B cell (primary cell): ENCODE results near the gene SPSB3. TPM values are rescaled to one million over a fixed set of nuclear protein-coding genes. Genes with fewer than 3 reads are reported as not detected.
A peak's percentile ranks its signal among the peaks of the same experiment; 100 is the strongest.

Experiments used
- ATAC-seq: fragments of 200-7000 bp; cut with Tn5 transposase; one replicate; pipeline ENCODE4 v1.10.0; 2021; ENCODE audit warnings: low read depth, mild to moderate bottlenecking, moderate number of reproducible peaks, moderate library complexity
- CTCF ChIA-PET: fragments of 350-600 bp; sonication (Branson Sonifier 250); formaldehyde crosslinking; loops from one replicate; lab custom pipeline; 2021; ENCODE audit warnings: antibody characterized with exemption, inconsistent platforms; lab: Charles Lee
- POLR2A ChIA-PET: fragments of 350-600 bp; sonication (Branson Sonifier 250); formaldehyde crosslinking; loops from one replicate; lab custom pipeline; 2021; ENCODE audit warnings: antibody characterized with exemption; lab: Charles Lee
- DNase-seq: peaks from one replicate; pipeline ENCODE4 v3.0.0; 2013
- H2AFZ ChIP-seq: 2 replicates; pipeline ENCODE4 v1.6.1; 2012; ENCODE audit warnings: mild to moderate bottlenecking, low read depth, low read length; ENCODE audit not compliant: insufficient read depth, poor library complexity, severe bottlenecking
- H3K27ac ChIP-seq, 2 donors: 1 replicate in 1 of 2; 2 replicates in 1 of 2; pipeline ENCODE4 v1.5.1; 2012 to 2013; ENCODE audit warnings: low read length in 2 of 2, mild to moderate bottlenecking in 2 of 2, moderate library complexity in 1 of 2
- H3K27me3 ChIP-seq, 4 experiments: fragments of 200-600 bp in 1 of 4; sonication (generic) in 1 of 4; replicated peaks in 1 of 4; 1 replicate in 2 of 4; 2 replicates in 2 of 4; pipeline versions ENCODE4 v1.6.1 to v1.7.0; 2013 to 2016; ENCODE audit warnings: low read length in 3 of 4, mild to moderate bottlenecking in 2 of 4, mixed read lengths in 1 of 4, moderate library complexity in 1 of 4; ENCODE audit not compliant: insufficient read depth in 4 of 4, control insufficient read depth in 3 of 4; ENCODE audit errors: control extremely low read depth in 1 of 4
- H3K36me3 ChIP-seq, 2 experiments: replicated peaks in 1 of 2; 1 replicate in 1 of 2; 2 replicates in 1 of 2; pipeline versions ENCODE4 v1.6.1 to v1.7.1; 2013; ENCODE audit warnings: low read length in 1 of 2; ENCODE audit not compliant: insufficient read depth in 2 of 2, control insufficient read depth in 1 of 2; ENCODE audit errors: control extremely low read depth in 1 of 2, extremely low read depth in 1 of 2
- H3K4me1 ChIP-seq, 2 donors: fragments of 200-600 bp in 1 of 2; sonication (generic) in 1 of 2; 1 replicate in 1 of 2; 2 replicates in 1 of 2; pipeline versions ENCODE4 v1.5.1 to v1.6.1; 2013 to 2017; ENCODE audit warnings: low read length in 2 of 2; ENCODE audit not compliant: control insufficient read depth in 2 of 2, insufficient read depth in 2 of 2
- H3K4me2 ChIP-seq: replicated peaks from 2 replicates; pipeline ENCODE3; 2012; ENCODE audit warnings: mild to moderate bottlenecking, low read depth, low read length; ENCODE audit not compliant: poor library complexity, severe bottlenecking
- H3K4me3 ChIP-seq, 5 experiments: fragments of 200-600 bp in 1 of 5; sonication (generic) in 1 of 5; 1 replicate in 3 of 5; 2 replicates in 2 of 5; pipeline versions ENCODE4 v1.5.1 to v1.7.0; 2011 to 2016; ENCODE audit warnings: low read length in 4 of 5, mild to moderate bottlenecking in 4 of 5, low read depth in 2 of 5, control low read depth in 1 of 5, moderate library complexity in 1 of 5; ENCODE audit not compliant: insufficient read depth in 1 of 5; ENCODE audit errors: control extremely low read depth in 1 of 5, extremely low read depth in 1 of 5
- H3K79me2 ChIP-seq: fragments of 200-600 bp; sonication (generic); one replicate; pipeline ENCODE4 v1.6.0; 2016; ENCODE audit warnings: low read length; ENCODE audit not compliant: control insufficient read depth, insufficient read depth
- H3K9ac ChIP-seq: fragments of 200-600 bp; sonication (generic); 2 replicates; pipeline ENCODE4 v1.6.1; 2017; ENCODE audit warnings: mild to moderate bottlenecking, low read length, moderate library complexity
- H3K9me3 ChIP-seq, 3 donors: one replicate each; pipeline versions ENCODE4 v1.6.1 to v1.7.1; 2013; ENCODE audit warnings: low read length in 2 of 3; ENCODE audit not compliant: control insufficient read depth in 2 of 3, insufficient read depth in 1 of 3; ENCODE audit errors: control extremely low read depth in 1 of 3
- H4K20me1 ChIP-seq: 2 replicates; pipeline ENCODE4 v1.6.0; 2012; ENCODE audit warnings: mild to moderate bottlenecking, low read length; ENCODE audit not compliant: insufficient read depth, control insufficient read depth, poor library complexity, severe bottlenecking
- H3K27ac Mint-ChIP-seq: one replicate; pipeline ENCODE4 v1.8.0; 2021; ENCODE audit warnings: mixed read lengths
- H3K27me3 Mint-ChIP-seq: one replicate; pipeline ENCODE4 v1.8.0; 2021; ENCODE audit warnings: mixed read lengths
- H3K4me1 Mint-ChIP-seq: one replicate; pipeline ENCODE4 v1.8.0; 2021; ENCODE audit warnings: mixed read lengths
- H3K4me3 Mint-ChIP-seq: one replicate; pipeline ENCODE4 v1.8.0; 2021; ENCODE audit warnings: mixed read lengths
- H3K9me3 Mint-ChIP-seq: one replicate; pipeline ENCODE4 v1.8.0; 2022; ENCODE audit warnings: mixed read lengths; ENCODE audit not compliant: insufficient read depth
- CTCF ChIP-seq: fragments of 200-600 bp; IDR thresholded peaks from one replicate; pipeline ENCODE4 v1.8.0; 2022; ENCODE audit warnings: antibody characterized with exemption, mild to moderate bottlenecking
- EZH2 ChIP-seq: IDR thresholded peaks from 2 replicates; pipeline ENCODE4 v1.6.1; 2012; ENCODE audit warnings: borderline replicate concordance, low read depth, mild to moderate bottlenecking, moderate library complexity, low read length; ENCODE audit not compliant: insufficient read depth, poor library complexity, severe bottlenecking
- WGBS: methylation state at CpG from one replicate; pipeline ENCODE4 v1.1.5; 2013; ENCODE audit warnings: missing lambda C conversion rate; ENCODE audit not compliant: insufficient coverage; 5-methylcytosine and 5-hydroxymethylcytosine counted together
- intact Hi-C: fragments of 100-400 bp; cut with micrococcal nuclease; formaldehyde crosslinking; loops from one replicate; pipeline ENCODE4 v1.10.0; 2022
- polyA plus RNA-seq: library from polyadenylated mRNA; depleted of rRNA; stranded (reverse); fragments of >200 nt; gene quantifications from 2 replicates; pipeline ENCODE4 v1.2.3, GENCODE V29; 2012
- total RNA-seq, 2 donors: library from RNA; stranded (reverse); fragments of 120-200 nt in 1 of 2; gene quantifications; 1 replicate in 1 of 2; 2 replicates in 1 of 2; pipeline versions ENCODE4 v1.2.3 to v1.2.4, GENCODE V29; 2013 to 2022

Gene SPSB3
- total and polyA plus RNA-seq, 2 donors (not counting 1 experiment from before 2014, with no cell fraction given): 91.2 to 264 TPM

- Mint-ChIP-seq H3K4me3 (peak within 1 kb of the TSS; percentile 95), H3K27me3 (no peaks in the 10 kb centered on the region), H3K4me1 (peaks cover 27% of the 10 kb centered on the region), H3K9me3 (no peaks in the 10 kb centered on the region), H3K27ac (peak within 1 kb of the TSS; percentile 97)
- H3K27me3 ChIP-seq: no peaks in the 10 kb centered on the region
- DNase-seq (peak; percentile 89), ATAC-seq (peak; percentile 61)
- H4K20me1 ChIP-seq: peaks cover 60% of the 10 kb centered on the region
- no peaks in the 10 kb centered on the region for H3K9me3 ChIP-seq
- peaks cover 22 to 41% of the 10 kb centered on the region in 2 donors for H3K4me1 ChIP-seq
- H3K79me2 ChIP-seq: peaks cover 31% of the 10 kb centered on the region
- H3K36me3 ChIP-seq: peaks cover 0 to 28% of the 10 kb centered on the region in 2 experiments
- TF ChIP-seq EZH2: no peak
- TF ChIP-seq CTCF: peak; percentile 88
- peak within 1 kb of the TSS; percentile 53 to 87 (median 82) for H3K4me3 ChIP-seq
- peak within 1 kb of the TSS; percentile 81 for H2AFZ ChIP-seq
- ChIA-PET POLR2A (interaction anchor here (0.6 to 4.4 kb wide), 7 partner anchors 10 to 1275 kb away, joined by 3 to 27 read pairs (median 3); partner anchors contain the start of genes NUBP2 and SPSB3), CTCF (interaction anchor here (1.2 to 3.2 kb wide), 3 partner anchors 8 to 67 kb away, joined by 4 to 15 read pairs (median 8); partner anchors contain the start of genes MAPK8IP3, NUBP2 and SPSB3)
- intact Hi-C loops: loop anchor here (1.0 to 5.0 kb wide), 5 partner anchors 9 to 361 kb away; partner anchors contain the start of genes FAHD1, HAGH, MAPK8IP3 and NUBP2
- peak within 1 kb of the TSS; percentile 84 for H3K9ac ChIP-seq
- H3K27ac ChIP-seq: peak within 1 kb of the TSS; percentile 38 to 90
- H3K4me2 ChIP-seq: peak within 1 kb of the TSS; percentile 99
- under 1% methylated on average over 108 of the region's 108 CpGs for WGBS
Measured at GRCh38 chr16:1772908-1773702, 9.3 kb downstream of the SPSB3 start, which contains the start of gene MRPS34. Gene MRPS34, minus strand, starts transcription at chr16:1773134. Its CDS starts 15 bp downstream, at chr16:1773119.
